ENCODE results near the gene SLC39A11. TPM values are rescaled to one million over a fixed set of nuclear protein-coding genes. Genes with fewer than 3 reads are reported as not detected.

The SLC39A11 gene
- total and polyA plus RNA-seq, 2 of the 13 experiments (the other 11 are each of a cell fraction or from before 2014, with no cell fraction given), result 17.2 to 31.5 TPM

DNA sequence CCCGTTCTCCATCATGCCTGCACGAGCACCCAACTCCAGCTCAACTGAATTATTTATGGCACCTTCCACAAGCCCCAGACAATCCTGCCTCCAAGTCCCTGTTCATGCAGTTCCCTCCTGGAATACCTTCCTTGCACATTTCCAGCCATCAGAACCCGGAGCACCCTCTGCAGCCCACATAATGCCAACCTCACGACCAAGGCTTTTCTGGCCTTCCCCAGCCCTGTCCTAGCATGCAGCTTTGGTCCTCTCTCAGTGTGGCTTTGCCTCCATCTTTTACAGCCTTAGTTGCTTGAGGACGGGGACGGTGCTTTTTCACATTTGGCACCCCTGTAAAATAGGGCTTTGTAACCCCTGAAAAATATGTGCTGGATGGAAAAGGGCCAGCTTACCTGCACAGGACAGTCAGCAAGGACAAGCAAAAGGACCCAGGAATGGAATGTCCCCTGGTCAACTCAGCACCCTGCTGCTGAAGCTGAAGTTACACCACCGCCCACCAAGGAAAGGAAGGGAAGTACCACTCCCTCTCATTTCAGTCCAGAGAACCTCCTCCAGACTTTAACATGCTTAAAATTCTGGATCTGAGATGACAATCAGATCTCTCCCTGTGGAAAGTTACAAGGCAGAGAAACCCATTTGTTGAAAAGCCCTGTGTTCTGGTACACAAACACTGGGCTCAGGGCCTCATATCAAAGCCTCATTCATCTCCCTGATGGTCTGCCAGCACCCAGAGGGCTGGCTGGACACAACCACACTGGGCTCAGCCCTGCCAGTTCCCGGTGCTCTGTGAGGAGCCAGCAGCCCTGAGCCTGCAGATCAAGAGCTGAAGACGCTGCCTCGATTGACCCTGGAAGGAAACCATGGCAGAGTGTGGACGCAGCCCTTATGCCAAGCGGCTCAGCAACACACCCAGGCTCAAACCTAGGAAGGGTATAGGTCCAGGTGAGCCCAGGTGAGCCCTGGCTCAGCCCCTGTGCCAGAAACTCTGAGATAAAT, 2.9 kb downstream of the SLC39A11 start (continued):
- TF ChIP-seq ZBED4 (CRISPR knock-in tag; IDR thresholded peaks at IDR 0.05; ENCODE audit: borderline replicate concordance), result 0 out of 2 replicates have a peak, but pooled peaks have one; percentile 42
- no peak for TF ChIP-seq NCOA5 (CRISPR knock-in tag; IDR thresholded peaks at IDR 0.05)
- TF ChIP-seq POLR2G (IDR thresholded peaks at IDR 0.05; ENCODE audit: low read depth, low read length), result peak; percentile 86
- no peak for TF ChIP-seq KDM4B (CRISPR knock-in tag; IDR thresholded peaks at IDR 0.05)
- TF ChIP-seq REST (IDR thresholded peaks at IDR 0.05; ENCODE audit: borderline replicate concordance in 1 of 2, low read depth in 1 of 2, low read length in 2 of 2), result no peak
- no peak for TF ChIP-seq CAMTA2 (CRISPR knock-in tag; IDR thresholded peaks at IDR 0.05; ENCODE audit: borderline replicate concordance)
- TF ChIP-seq NCOA2 (CRISPR knock-in tag; IDR thresholded peaks at IDR 0.05), result 0 out of 2 replicates have a peak, but pooled peaks have one; percentile 15
- no peak for TF ChIP-seq PPARG (CRISPR knock-in tag; conservative IDR thresholded peaks at IDR 0.05)
- TF ChIP-seq, protein P1, sequence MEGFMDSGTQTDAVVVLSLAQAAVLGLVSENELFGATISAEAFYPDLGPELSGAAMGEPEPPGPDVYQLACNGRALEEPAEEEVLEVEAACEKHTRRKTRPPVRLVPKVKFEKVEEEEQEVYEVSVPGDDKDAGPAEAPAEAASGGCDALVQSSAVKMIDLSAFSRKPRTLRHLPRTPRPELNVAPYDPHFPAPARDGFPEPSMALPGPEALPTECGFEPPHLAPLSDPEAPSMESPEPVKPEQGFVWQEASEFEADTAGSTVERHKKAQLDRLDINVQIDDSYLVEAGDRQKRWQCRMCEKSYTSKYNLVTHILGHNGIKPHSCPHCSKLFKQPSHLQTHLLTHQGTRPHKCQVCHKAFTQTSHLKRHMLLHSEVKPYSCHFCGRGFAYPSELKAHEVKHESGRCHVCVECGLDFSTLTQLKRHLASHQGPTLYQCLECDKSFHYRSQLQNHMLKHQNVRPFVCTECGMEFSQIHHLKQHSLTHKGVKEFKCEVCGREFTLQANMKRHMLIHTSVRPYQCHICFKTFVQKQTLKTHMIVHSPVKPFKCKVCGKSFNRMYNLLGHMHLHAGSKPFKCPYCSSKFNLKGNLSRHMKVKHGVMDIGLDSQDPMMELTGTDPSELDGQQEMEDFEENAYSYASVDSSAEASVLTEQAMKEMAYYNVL (CRISPR knock-in tag; IDR thresholded peaks at IDR 0.05; ENCODE audit: borderline replicate concordance), result no peak
- TF ChIP-seq ARHGAP35 (CRISPR knock-in tag; IDR thresholded peaks at IDR 0.05; ENCODE audit: borderline replicate concordance), result no peak; the same call in 1 of the 2 replicates
- 0 out of 2 replicates have a peak, but pooled peaks have one; percentile 17 for TF ChIP-seq PHF8 (CRISPR knock-in tag; IDR thresholded peaks at IDR 0.05)
- TF ChIP-seq JUN (CRISPR knock-in tag; IDR thresholded peaks at IDR 0.05), result no peak
- no peak for TF ChIP-seq ZNF720 (CRISPR knock-in tag; IDR thresholded peaks at IDR 0.05)
- TF ChIP-seq ZNF12 (CRISPR knock-in tag; IDR thresholded peaks at IDR 0.05), result no peak; the same call in 1 of the 2 replicates
- TF ChIP-seq ZNF292 (CRISPR knock-in tag; IDR thresholded peaks at IDR 0.05; ENCODE audit: borderline replicate concordance, low read depth), result no peak
- no peak for TF ChIP-seq GRHL1 (CRISPR knock-in tag; conservative IDR thresholded peaks at IDR 0.05)

All from HepG2 (cell line).